OCI-LY7 (cell line): ENCODE data around the gene CYP2A7. TPM values are rescaled to one million over a fixed set of nuclear protein-coding genes. Genes with fewer than 3 reads are reported as not detected.
"Not testable (repeated sequence)": the region's sequence is repeated elsewhere in the genome, so short reads cannot be mapped to it uniquely, and the experiment has no call there.

Experiments used
- BruUV-seq: library from RNA; stranded (reverse); fragments of 400-500 nt; replicated peaks from 2 replicates; lab custom pipeline; 2021; lab: Mats Ljungman, UMichigan
- CTCF ChIA-PET: fragments of 300-600 bp; sonication (Branson Sonifier 250); formaldehyde crosslinking; loops from one replicate; lab custom pipeline; 2022; ENCODE audit warnings: antibody characterized with exemption; ENCODE audit not compliant: unreplicated experiment; lab: Charles Lee
- POLR2A ChIA-PET: fragments of 300-600 bp; sonication (Branson Sonifier 250); formaldehyde crosslinking; loops from one replicate; lab custom pipeline; 2022; ENCODE audit warnings: antibody characterized with exemption; lab: Charles Lee
- DNase-seq: peaks from one replicate; pipeline ENCODE4 v3.0.0-alpha.2; 2015; ENCODE audit warnings: low spot score
- H2AFZ ChIP-seq: fragments of 200-600 bp; sonication (generic), shearing (Covaris generic); 2 replicates; pipeline ENCODE4 v1.6.1; 2014; ENCODE audit warnings: mild to moderate bottlenecking, antibody characterized with exemption, low read length, moderate library complexity
- H3K27ac ChIP-seq: fragments of 200-600 bp; sonication (generic); 2 replicates; pipeline ENCODE4 v1.5.1; 2014; ENCODE audit warnings: mixed run types, low read depth, mild to moderate bottlenecking, moderate library complexity, low read length, inconsistent platforms; ENCODE audit not compliant: poor library complexity, severe bottlenecking
- H3K36me3 ChIP-seq: fragments of 200-600 bp; sonication (generic); 2 replicates; pipeline ENCODE4 v1.6.1; 2014; ENCODE audit warnings: mild to moderate bottlenecking, antibody characterized with exemption, low read length, moderate library complexity, mixed read lengths; ENCODE audit not compliant: insufficient read depth
- H3K4me1 ChIP-seq: fragments of 200-600 bp; sonication (generic); 2 replicates; pipeline ENCODE4 v1.5.1; 2014; ENCODE audit warnings: mild to moderate bottlenecking, low read length; ENCODE audit not compliant: insufficient read depth, poor library complexity, severe bottlenecking
- H3K4me2 ChIP-seq: fragments of 200-600 bp; sonication (generic); 2 replicates; pipeline ENCODE4 v1.6.1; 2014; ENCODE audit warnings: mild to moderate bottlenecking, low read length
- H3K4me3 ChIP-seq: fragments of 200-600 bp; sonication (generic); 2 replicates; pipeline ENCODE4 v1.5.1; 2014; ENCODE audit warnings: mild to moderate bottlenecking, low read depth, low read length; ENCODE audit not compliant: poor library complexity, severe bottlenecking
- H3K79me2 ChIP-seq: fragments of 200-600 bp; sonication (generic); 2 replicates; pipeline ENCODE4 v1.6.1; 2016; ENCODE audit warnings: low read depth, mild to moderate bottlenecking, low read length, moderate library complexity, mixed read lengths; ENCODE audit not compliant: insufficient read depth
- H3K9me2 ChIP-seq: fragments of 200-600 bp; sonication (generic); 2 replicates; pipeline ENCODE4 v1.6.1; 2016; ENCODE audit warnings: mild to moderate bottlenecking, low read length, mixed read lengths; ENCODE audit not compliant: insufficient read depth
- H3K9me3 ChIP-seq: fragments of 200-600 bp; sonication (generic); 2 replicates; pipeline ENCODE4 v1.6.1; 2014; ENCODE audit warnings: mild to moderate bottlenecking, mixed run types, low read length, mixed read lengths
- H4K20me1 ChIP-seq: fragments of 200-600 bp; sonication (generic); 2 replicates; pipeline ENCODE4 v1.6.1; 2014; ENCODE audit warnings: mild to moderate bottlenecking, antibody characterized with exemption, low read length, moderate library complexity, mixed read lengths; ENCODE audit not compliant: insufficient read depth
- intact Hi-C: fragments of 100-400 bp; cut with micrococcal nuclease; formaldehyde crosslinking; loops from one replicate; pipeline ENCODE4 v1.10.0; 2022; ENCODE audit not compliant: unreplicated experiment
- total RNA-seq, 2 experiments: library from RNA; depleted of rRNA in 1 of 2; stranded (reverse); fragments of >200 nt in 1 of 2; shearing (Covaris generic) in 1 of 2; gene quantifications; 2 replicates each; pipeline ENCODE4 v1.2.3, GENCODE V29; 2014 to 2022

CYP2A7 gene
- total RNA-seq, 2 experiments from 2014 or later: not detected

- H4K20me1 ChIP-seq, H3K4me3 ChIP-seq, H3K9me3 ChIP-seq, H3K4me1 ChIP-seq, H2AFZ ChIP-seq, BruUV-seq, DNase-seq, CTCF ChIA-PET, H3K9me2 ChIP-seq, H3K36me3 ChIP-seq, H3K79me2 ChIP-seq, intact Hi-C loops, H3K4me2 ChIP-seq, H3K27ac ChIP-seq, POLR2A ChIA-PET: not testable (repeated sequence)
These were observed 20.1 kb upstream of the CYP2A7 start for GRCh38 chr19:40901975-40902750.

- H3K27ac ChIP-seq, H3K36me3 ChIP-seq, CTCF ChIA-PET, H3K4me3 ChIP-seq, H3K9me3 ChIP-seq, intact Hi-C loops, BruUV-seq, POLR2A ChIA-PET, H3K79me2 ChIP-seq, H3K4me2 ChIP-seq, H2AFZ ChIP-seq, H4K20me1 ChIP-seq, H3K9me2 ChIP-seq, DNase-seq, H3K4me1 ChIP-seq: not testable (repeated sequence)
These were observed 18.5 kb upstream of the CYP2A7 start for GRCh38 chr19:40900521-40900920.

GRCh38 chr19:40899964-40900363, 17.9 kb upstream of the CYP2A7 start:
- H3K4me3 ChIP-seq, DNase-seq, POLR2A ChIA-PET, H3K4me1 ChIP-seq, H3K4me2 ChIP-seq, H3K9me3 ChIP-seq, H3K9me2 ChIP-seq, H3K79me2 ChIP-seq, intact Hi-C loops, H2AFZ ChIP-seq, CTCF ChIA-PET, BruUV-seq, H3K27ac ChIP-seq, H3K36me3 ChIP-seq, H4K20me1 ChIP-seq: not testable (repeated sequence)

- H3K36me3 ChIP-seq, H2AFZ ChIP-seq, DNase-seq, H3K4me2 ChIP-seq, H3K27ac ChIP-seq, H3K4me1 ChIP-seq, intact Hi-C loops, H3K9me3 ChIP-seq, BruUV-seq, H3K9me2 ChIP-seq, H4K20me1 ChIP-seq, H3K79me2 ChIP-seq, H3K4me3 ChIP-seq, CTCF ChIA-PET: not testable (repeated sequence)
- POLR2A ChIA-PET: interaction anchor here (0.7 kb wide), 1 partner anchor 293 kb away, joined by 5 read pairs; no protein-coding TSS in a partner anchor
These were observed 15.1 kb upstream of the CYP2A7 start for GRCh38 chr19:40896843-40897789.
